Stimulated activated CD8-positive, alpha-beta memory T cell treated with anti-CD3 and anti-CD28 coated beads, Interleukin-7, amount 100 ng/mL, for 4 hours (primary cell): ENCODE data around the gene CCL14.
A peak's percentile ranks its signal among the peaks of the same experiment; 100 is the strongest.

ENCODE experiments used
- DNase-seq, 2 donors: peaks; one replicate each; pipeline ENCODE4 v3.0.0-alpha.2; 2020; ENCODE audit warnings: low read depth in 2 of 2

The CCL14 gene

GRCh38 chr17:35991075-35991474, 4.5 kb upstream of the CCL14 start:
- DNase-seq: no peak

DNA sequence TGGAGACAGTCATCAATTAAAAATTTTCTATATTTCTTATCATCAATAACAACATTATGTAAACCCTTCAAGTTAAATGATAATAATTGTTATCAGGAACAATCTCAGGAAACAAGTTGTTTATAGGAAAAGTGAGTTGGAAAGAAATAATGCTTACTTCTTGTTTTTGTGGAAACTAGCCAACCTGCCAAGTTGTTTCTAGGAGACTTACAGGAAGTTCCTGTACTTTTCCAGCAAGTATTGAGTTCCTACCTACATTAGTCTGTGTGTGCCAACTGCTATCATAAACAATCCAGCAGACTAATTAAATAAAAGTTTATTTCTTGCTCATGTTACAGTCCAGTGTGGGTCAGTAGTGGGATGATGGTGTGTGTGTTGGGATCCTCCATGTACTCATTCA, 1.6 kb upstream of the CCL14 start:
- DNase-seq: no peak

DNA sequence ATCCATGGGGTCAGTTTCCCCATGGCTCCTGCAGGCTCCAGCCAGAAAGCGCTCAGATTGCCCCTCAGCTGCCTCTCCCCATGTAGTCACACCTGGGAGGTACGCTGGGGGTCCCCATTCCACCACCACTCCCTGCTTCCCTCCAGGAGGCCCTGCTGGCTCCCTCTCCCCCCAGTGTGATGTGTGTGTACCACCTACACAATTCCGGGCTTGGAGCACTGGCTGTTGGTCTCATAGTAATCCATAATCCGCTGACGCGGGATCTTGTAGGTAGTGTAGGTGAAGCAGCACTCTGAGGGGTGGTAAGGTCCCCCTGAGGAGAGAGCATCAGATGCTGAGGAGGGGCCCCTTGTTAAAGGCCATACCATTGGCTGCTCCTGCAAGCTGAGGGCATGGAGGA, 2.4 kb downstream of the CCL14 start:
- DNase-seq: no peak

GRCh38 chr17:35982409-35983191, 3.9 kb downstream of the CCL14 start:
- no peak for DNase-seq

GRCh38 chr17:35981908-35982330, 4.6 kb downstream of the CCL14 start:
- DNase-seq: no peak

DNA sequence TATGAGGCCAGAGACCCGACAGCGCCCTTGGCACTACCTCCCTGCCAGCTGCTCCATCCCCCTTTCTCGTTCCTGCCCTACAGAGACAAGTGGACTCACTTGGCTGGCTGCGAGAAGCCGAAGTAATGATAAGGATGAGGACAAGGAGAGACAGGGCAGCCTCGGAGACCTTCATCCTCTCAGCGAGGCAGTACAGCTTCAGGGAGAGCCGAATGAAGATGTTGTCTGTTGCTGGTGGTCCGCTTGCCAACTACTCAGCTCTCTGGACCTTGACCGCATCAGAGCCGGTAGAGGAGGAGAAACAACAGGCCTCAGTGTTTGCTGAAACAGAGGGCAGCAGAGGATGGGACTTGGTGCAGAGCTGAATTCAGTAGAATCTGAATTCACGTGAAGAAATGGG, 5.3 kb downstream of the CCL14 start, which contains the start of gene CCL16:
TSS of gene CCL16 (minus strand) at position 252 of the 400 bp plus-strand sequence. CDS start at position 175, 77 bp downstream.
- DNase-seq: no peak

DNA sequence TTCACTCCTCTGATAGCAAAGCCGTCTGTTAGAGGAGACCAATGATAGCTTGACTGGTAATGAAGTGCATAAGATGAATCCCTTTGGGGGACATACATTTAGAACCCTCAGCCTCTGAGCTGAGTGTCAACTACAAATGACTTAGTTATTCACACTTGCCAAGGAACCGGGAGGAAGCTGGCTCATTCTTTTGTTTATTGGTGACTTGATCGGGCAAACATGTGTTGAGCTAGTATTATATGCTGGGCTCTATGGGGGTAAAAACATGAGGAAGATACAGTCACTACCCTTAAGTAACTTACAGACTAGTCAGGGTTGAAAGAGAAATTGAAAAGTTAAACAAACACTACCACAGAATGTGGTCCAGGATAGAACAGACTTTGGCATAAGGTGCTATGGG, 8.2 kb downstream of the CCL14 start:
- no peak for DNase-seq

DNA sequence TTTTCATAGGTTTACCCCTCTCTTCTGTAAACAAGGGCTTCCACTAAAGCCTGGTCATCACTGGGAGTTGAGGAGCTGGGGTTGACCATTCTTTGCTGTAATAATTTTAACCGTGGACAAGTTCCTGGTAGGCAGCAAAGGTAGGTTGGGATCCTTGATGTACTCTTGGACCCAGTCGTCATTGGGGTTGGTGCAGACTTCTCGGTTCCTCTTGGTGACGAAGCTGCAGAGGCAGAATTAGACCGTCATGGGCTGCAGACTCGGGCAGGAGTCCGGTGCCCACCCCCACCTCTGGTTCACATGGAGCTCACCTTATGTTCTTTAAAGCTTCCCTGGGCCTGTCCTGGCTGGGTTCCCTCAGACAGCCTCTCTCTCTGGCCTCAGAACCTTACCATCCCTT, 9.0 kb downstream of the CCL14 start:
- no peak for DNase-seq

DNA sequence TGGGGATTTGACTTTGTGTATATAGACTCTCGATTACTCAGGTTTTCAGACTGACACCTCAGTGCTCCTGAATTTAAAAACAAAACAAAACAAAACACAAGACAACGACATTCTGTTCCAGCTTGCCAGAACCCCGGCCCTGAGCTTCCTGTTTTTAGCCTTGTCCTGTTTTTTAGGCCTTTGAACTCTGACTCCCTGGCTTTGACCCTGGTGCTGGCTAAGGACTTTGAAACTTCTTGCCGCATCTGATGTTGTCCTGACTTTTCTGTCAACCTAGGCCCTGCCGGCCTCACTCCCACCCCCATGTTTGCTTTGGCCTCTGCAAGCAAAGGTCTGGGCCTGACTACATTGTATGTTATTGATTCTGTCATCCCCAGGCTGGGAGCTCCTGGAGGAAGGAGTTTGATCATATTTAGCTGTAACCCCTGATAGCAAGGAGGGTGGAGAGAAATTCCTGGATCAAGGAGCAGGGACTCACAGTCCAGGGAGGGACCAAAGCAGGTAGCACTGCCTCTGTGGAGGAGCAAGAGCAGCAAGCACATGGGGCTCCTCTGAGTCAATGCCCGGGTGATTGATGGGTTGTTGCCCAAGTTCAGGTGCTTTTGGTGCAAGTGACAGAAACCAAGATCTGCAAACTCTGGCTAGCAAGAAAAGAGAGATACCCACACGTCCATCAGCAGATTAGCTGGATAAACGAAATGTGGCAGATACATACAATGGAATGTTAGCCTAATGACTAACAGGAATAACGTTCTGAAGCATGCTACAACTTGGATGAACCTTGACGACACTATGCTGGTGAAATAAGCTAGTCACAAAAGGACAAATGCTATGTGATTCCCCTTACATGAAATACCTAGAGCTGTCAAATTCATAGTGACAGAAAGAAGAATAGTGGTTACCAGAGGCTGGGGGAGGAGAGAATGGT, 12.9 kb downstream of the CCL14 start:
- DNase-seq: no peak

DNA sequence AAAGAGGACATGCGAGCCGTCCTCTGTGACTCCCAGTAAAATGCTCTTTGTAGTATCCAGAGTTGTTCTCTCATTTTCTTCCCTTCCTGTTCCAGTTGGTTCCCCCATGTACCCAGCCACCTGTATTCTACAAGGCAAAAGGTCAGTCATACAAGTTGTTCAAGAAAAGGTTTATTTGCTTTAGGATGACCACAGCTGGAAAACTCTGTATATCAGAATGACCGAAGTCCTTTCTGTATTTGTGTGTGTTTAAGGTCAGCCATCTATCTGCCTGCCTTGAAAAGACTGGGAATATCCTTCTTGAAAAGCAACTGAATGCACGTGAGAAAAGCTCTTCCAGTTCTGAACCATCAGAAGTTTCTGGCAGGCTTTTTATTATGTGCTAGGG, 13.6 kb downstream of the CCL14 start:
- DNase-seq: no peak

- no peak for DNase-seq
Measured at GRCh38 chr17:35972535-35972934, 14.0 kb downstream of the CCL14 start.

- no peak for DNase-seq
Measured at GRCh38 chr17:35972066-35972465, 14.5 kb downstream of the CCL14 start.

DNA sequence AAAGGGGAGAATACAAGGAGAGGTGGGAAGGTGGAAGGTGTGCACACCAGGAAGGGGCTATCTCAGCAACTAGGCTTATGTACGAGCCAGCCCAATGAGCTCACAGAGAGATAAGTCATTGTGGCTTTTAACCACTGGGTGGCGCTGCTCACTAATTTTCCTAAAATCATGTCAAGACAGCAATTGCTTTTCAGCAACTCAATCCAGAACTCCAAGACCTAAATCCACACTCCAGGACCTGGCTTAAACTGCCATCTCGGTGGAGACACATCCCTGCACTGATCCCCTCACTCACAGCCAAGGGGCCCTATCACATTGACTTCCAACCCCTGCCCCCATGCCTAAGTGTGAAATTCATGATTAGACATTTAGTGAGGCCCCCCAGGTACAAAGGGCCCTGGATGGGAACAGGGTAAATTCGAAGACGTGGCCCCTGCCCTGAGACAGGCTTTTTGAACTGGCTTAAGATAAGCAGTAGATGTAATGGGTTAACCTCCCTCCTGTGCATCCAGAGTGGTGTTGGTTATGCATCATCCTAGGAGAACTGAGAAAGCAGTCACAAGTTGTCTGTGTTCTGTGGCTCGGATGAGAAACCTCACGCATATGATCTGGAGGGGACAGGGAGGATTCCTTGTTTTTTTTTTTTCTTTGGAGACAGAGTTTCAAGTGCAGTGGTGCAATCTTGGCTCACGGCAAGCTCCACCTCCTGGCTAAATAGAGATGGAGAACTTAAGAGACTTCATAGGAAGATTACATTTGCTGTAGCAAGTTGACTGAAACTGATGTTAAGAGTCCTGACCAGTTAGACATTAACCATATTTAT, 16.8 kb downstream of the CCL14 start:
- peak; percentile 43 to 55 for DNase-seq

GRCh38 chr17:35968520-35969054, 17.9 kb downstream of the CCL14 start:
- DNase-seq: no peak

DNA sequence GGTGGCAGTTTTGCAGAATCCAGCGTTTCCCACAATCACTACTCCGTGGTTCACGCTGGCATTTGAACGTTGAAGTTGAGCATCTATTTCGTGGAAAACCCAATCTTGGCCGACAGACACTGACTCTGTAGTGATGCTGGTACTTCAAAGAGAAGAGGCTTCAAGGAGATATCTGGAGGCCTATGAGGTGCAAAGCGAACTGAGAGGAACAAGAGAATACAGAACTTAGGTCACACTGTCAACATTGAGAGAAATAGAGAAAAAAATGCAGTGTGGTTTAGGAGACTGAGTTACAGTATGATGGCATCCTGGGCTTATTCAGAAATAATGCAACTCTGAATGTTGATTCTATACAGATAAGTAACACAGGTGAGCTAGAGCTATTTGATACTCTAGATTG, 21.3 kb downstream of the CCL14 start:
- no peak for DNase-seq

GRCh38 chr17:35963663-35964062, 22.9 kb downstream of the CCL14 start:
- no peak for DNase-seq

DNA sequence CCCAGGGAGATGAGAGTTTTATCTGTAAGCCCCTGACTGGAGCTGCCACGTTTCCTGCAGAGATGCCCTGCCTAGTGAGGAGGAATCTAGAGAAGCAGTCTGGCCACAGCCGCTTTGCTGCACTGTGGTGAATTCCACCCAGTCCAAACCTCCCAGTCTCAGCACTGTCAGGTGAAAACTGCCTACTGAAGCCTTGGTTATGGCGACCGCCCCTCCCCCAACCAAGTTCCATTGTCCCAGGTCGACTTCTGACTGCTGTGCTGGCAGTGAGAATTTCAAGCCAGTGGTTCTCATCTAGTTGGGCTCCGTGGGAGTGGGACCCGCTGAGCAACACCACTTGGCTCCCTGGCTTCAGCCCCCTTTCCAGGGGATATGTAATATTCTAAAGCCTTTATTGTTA, 32.8 kb downstream of the CCL14 start:
- no peak for DNase-seq

- DNase-seq: no peak
Measured at GRCh38 chr17:35949401-35949800, 37.1 kb downstream of the CCL14 start.

DNA sequence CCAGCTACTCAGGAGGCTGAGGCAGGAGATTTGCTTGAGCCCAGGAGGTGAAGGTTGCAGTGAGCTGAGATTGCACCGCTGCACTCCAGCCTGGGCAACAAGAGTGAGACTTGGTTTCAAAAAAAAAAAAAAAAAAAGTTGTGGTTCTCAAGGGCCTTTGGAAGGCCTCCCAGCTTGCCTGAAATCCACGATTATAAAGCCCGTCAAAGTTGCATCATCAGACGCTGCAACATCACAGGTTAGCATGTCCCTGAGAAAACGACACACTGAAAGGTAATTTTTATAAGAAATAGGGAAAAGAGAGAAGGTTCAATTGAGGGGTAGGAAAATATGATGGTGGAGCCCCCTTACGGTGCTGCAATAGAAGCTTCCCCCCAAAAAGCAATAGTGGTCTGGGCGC, 38.4 kb downstream of the CCL14 start:
- no peak for DNase-seq

- DNase-seq: peak; percentile 15 to 30
Measured at GRCh38 chr17:35947156-35947585, 39.4 kb downstream of the CCL14 start.

GRCh38 chr17:35944151-35944550, 42.4 kb downstream of the CCL14 start:
- no peak for DNase-seq

DNA sequence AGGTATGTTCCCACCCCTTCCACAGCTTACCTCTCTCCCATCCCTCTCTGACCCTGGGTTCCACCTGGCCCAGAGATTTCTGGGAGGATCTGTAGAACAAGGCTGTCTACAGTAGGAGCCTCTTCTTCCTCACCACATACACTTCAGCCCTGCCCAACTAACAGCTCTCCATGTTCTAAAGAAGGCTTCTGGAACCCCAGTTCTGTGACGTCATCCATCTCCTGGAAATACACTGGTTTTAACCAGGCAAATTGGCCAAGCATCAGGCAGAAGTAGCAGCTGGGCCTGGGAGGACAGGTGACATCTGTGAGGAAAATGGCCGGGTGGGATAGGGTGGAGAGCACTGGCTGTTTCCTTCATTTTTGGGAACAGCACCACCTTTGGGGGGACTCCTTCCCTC, 43.0 kb downstream of the CCL14 start, which contains the start of gene LYZL6:
TSS of gene LYZL6 (minus strand) at position 177 of the 400 bp plus-strand sequence. CDS start 4,357 bp downstream, outside the sequence.
- DNase-seq: no peak
